ENCODE results near the gene TSKU.

TSKU gene

DNA sequence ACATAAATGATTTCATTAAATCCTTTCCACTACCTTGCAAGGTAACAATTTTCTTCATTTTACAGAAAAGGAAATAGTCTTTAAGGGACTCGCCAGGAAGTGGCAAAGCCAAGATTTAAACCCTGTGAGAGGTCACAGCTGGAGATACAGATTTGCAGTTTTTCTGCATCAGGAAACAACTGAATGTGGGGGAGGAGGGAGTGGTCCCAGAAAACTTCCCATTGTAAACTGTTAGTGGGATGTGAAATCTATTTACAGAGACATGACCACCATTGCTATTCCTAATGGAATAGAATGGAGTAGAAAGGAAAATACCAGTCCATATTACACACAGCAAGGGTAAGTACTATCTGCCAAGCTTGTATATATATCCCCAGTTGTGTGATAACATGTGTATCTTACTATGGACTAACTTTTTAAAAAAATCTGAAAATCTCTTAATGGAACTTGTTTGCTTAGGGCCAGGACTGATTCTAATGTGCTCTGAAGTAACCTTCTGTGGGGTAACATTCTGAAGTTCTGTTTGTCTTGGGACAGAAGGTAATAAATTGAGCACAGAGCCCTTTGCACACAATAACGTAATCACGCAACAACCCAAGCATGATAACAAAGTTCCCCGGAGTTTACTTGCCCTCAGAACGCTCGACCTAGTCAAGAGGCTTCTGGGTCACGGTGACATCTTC lies 10.9 kb upstream of the TSKU start:
- Histone ChIP-seq H4K20me1 (ENCODE audit: insufficient read depth) (no peaks in the 10 kb centered on the region), H3K4me2 (no peak overlapping the region), H2AFZ (ENCODE audit: low read depth) (no peak overlapping the region), H3K4me3 (IDR thresholded peaks at IDR 0.05; ENCODE audit: insufficient read depth, low read depth, low read length) (no peak overlapping the region), H3K4me1 (ENCODE audit: low read depth, poor library complexity, severe bottlenecking) (peaks cover 20% of the 10 kb centered on the region), H3K36me3 (ENCODE audit: insufficient read depth) (no peaks in the 10 kb centered on the region), H3K79me2 (ENCODE audit: insufficient read depth, low read depth) (no peaks in the 10 kb centered on the region), H3K27ac (no peak overlapping the region), H3K27me3 (ENCODE audit: insufficient read depth, low read depth) (no peaks in the 10 kb centered on the region), H3K9ac (no peak overlapping the region)
- no peak for TF ChIP-seq CTCF (conservative IDR thresholded peaks at IDR 0.05; ENCODE audit: low read depth, low read length)

DNA sequence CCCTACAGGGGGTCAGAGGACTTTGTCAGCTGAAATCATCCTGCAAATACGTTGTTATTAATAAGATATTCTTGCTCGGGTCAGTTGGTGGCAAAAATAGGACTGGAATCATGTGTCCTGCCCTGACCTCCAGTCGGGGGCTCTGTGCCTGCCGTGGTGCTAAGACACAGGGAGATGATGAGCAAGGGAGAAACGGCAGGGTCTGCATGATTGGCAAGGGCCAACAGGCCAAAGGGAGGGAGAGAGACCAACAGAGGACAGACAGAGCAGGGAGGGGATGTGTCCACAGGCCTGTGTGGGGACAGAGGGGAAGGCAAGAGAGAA lies 10.4 kb upstream of the TSKU start:
- Histone ChIP-seq H3K79me2 (ENCODE audit: insufficient read depth, low read depth) (no peaks in the 10 kb centered on the region), H3K27ac (no peak overlapping the region), H3K4me2 (no peak overlapping the region), H2AFZ (ENCODE audit: low read depth) (no peak overlapping the region), H3K27me3 (ENCODE audit: insufficient read depth, low read depth) (no peaks in the 10 kb centered on the region), H3K36me3 (ENCODE audit: insufficient read depth) (no peaks in the 10 kb centered on the region), H3K9ac (no peak overlapping the region), H3K4me1 (ENCODE audit: low read depth, poor library complexity, severe bottlenecking) (peaks cover 25% of the 10 kb centered on the region), H3K4me3 (IDR thresholded peaks at IDR 0.05; ENCODE audit: insufficient read depth, low read depth, low read length) (no peak overlapping the region), H4K20me1 (ENCODE audit: insufficient read depth) (no peaks in the 10 kb centered on the region)
- TF ChIP-seq CTCF (conservative IDR thresholded peaks at IDR 0.05; ENCODE audit: low read depth, low read length) = no peak

GRCh38 chr11:76773921-76774361 lies 9.2 kb upstream of the TSKU start:
- no peaks in the 10 kb centered on the region for H3K79me2 ChIP-seq (ENCODE audit: insufficient read depth, low read depth)
- no peak for TF ChIP-seq CTCF (conservative IDR thresholded peaks at IDR 0.05; ENCODE audit: low read depth, low read length)
- H3K4me2 ChIP-seq = no peak overlapping the region

GRCh38 chr11:76776472-76776871 lies 6.7 kb upstream of the TSKU start:
- Histone ChIP-seq H3K9ac (no peak overlapping the region), H2AFZ (ENCODE audit: low read depth) (no peak overlapping the region), H3K79me2 (ENCODE audit: insufficient read depth, low read depth) (no peaks in the 10 kb centered on the region), H3K27ac (no peak overlapping the region), H3K4me2 (no peak overlapping the region), H3K4me3 (IDR thresholded peaks at IDR 0.05; ENCODE audit: insufficient read depth, low read depth, low read length) (no peak overlapping the region), H3K27me3 (ENCODE audit: insufficient read depth, low read depth) (no peaks in the 10 kb centered on the region), H4K20me1 (ENCODE audit: insufficient read depth) (no peaks in the 10 kb centered on the region), H3K4me1 (ENCODE audit: low read depth, poor library complexity, severe bottlenecking) (peaks cover 10% of the 10 kb centered on the region), H3K36me3 (ENCODE audit: insufficient read depth) (no peaks in the 10 kb centered on the region)
- TF ChIP-seq CTCF (conservative IDR thresholded peaks at IDR 0.05; ENCODE audit: low read depth, low read length) = no peak

More at GRCh38 chr11:76773921-76774361, 9.2 kb upstream of the TSKU start:
- H3K4me1 ChIP-seq (ENCODE audit: low read depth, poor library complexity, severe bottlenecking) = peaks cover 25% of the 10 kb centered on the region
- no peak overlapping the region for H3K9ac ChIP-seq
- H3K27me3 ChIP-seq (ENCODE audit: insufficient read depth, low read depth) = no peaks in the 10 kb centered on the region
- H3K27ac ChIP-seq = no peak overlapping the region
- H3K36me3 ChIP-seq (ENCODE audit: insufficient read depth) = no peaks in the 10 kb centered on the region
- no peaks in the 10 kb centered on the region for H4K20me1 ChIP-seq (ENCODE audit: insufficient read depth)
- no peak overlapping the region for H2AFZ ChIP-seq (ENCODE audit: low read depth)
- H3K4me3 ChIP-seq (IDR thresholded peaks at IDR 0.05; ENCODE audit: insufficient read depth, low read depth, low read length) = no peak overlapping the region

Measured in KMS-11 (cell line).